Keratinocyte (primary cell): Measurements from ENCODE around the gene ERMAP. TPM values are rescaled to one million over a fixed set of nuclear protein-coding genes. Genes with fewer than 3 reads are reported as not detected.

ENCODE experiments used
- DNase-seq: peaks from one replicate; pipeline ENCODE4 v3.0.0-alpha.2; 2011; ENCODE audit warnings: low read depth, missing footprints, low spot score
- FAIRE-seq: peaks from 2 replicates; lab custom pipeline; 2011; peaks lifted over from hg19 to GRCh38; lab: Jason Lieb, UNC
- H2AFZ ChIP-seq: 2 replicates; pipeline ENCODE4 v1.6.0; 2012; ENCODE audit warnings: low read length, control low read depth, inconsistent platforms; ENCODE audit not compliant: control insufficient read depth
- H3K27ac ChIP-seq: 2 replicates; pipeline ENCODE4 v1.5.1; 2011; ENCODE audit warnings: low read length; ENCODE audit not compliant: control insufficient read depth, insufficient read depth
- H3K27me3 ChIP-seq: 3 replicates; pipeline ENCODE4 v1.6.0; 2011; ENCODE audit warnings: low read length; ENCODE audit not compliant: control insufficient read depth, insufficient read depth; ENCODE audit errors: extremely low read depth
- H3K36me3 ChIP-seq, 2 experiments: 2 replicates in 1 of 2; 3 replicates in 1 of 2; pipeline ENCODE4 v1.5.1; 2011; ENCODE audit warnings: low read length in 2 of 2, mild to moderate bottlenecking in 1 of 2; ENCODE audit not compliant: control insufficient read depth in 2 of 2, insufficient read depth in 2 of 2; ENCODE audit errors: extremely low read depth in 1 of 2
- H3K4me1 ChIP-seq: 3 replicates; pipeline ENCODE4 v1.5.1; 2011; ENCODE audit warnings: low read length; ENCODE audit not compliant: control insufficient read depth, insufficient read depth; ENCODE audit errors: extremely low read depth
- H3K4me2 ChIP-seq: 3 replicates; pipeline ENCODE4 v1.6.0; 2011; ENCODE audit warnings: low read depth, low read length; ENCODE audit not compliant: control insufficient read depth, insufficient read depth; ENCODE audit errors: extremely low read depth
- H3K4me3 ChIP-seq, 3 experiments: fragments of 200-600 bp in 1 of 3; sonication (generic) in 1 of 3; 2 replicates in 2 of 3; 3 replicates in 1 of 3; pipeline ENCODE4 v1.5.1; 2011 to 2016; ENCODE audit warnings: low read length in 3 of 3, mild to moderate bottlenecking in 3 of 3, control low read depth in 2 of 3, inconsistent platforms in 1 of 3, low read depth in 1 of 3, mixed read lengths in 1 of 3, mixed run types in 1 of 3, moderate library complexity in 1 of 3; ENCODE audit not compliant: control insufficient read depth in 2 of 3, insufficient read depth in 2 of 3; ENCODE audit errors: extremely low read depth in 1 of 3
- H3K79me2 ChIP-seq: 2 replicates; pipeline ENCODE4 v1.6.0; 2012; ENCODE audit warnings: low read length; ENCODE audit not compliant: control insufficient read depth, insufficient read depth
- H3K9ac ChIP-seq: 3 replicates; pipeline ENCODE4 v1.6.0; 2011; ENCODE audit warnings: low read length; ENCODE audit not compliant: control insufficient read depth, insufficient read depth; ENCODE audit errors: extremely low read depth
- H3K9me1 ChIP-seq: 3 replicates; pipeline ENCODE4 v1.6.0; 2011; ENCODE audit warnings: low read length; ENCODE audit not compliant: control insufficient read depth, insufficient read depth; ENCODE audit errors: extremely low read depth
- H3K9me3 ChIP-seq: 2 replicates; pipeline ENCODE4 v1.5.1; 2012; ENCODE audit warnings: low read depth, low read length; ENCODE audit not compliant: control insufficient read depth
- H4K20me1 ChIP-seq: 3 replicates; pipeline ENCODE4 v1.6.0; 2011; ENCODE audit warnings: low read length; ENCODE audit not compliant: control insufficient read depth, insufficient read depth; ENCODE audit errors: extremely low read depth
- CTCF ChIP-seq, 3 experiments: IDR thresholded peaks in 1 of 3; conservative IDR thresholded peaks in 1 of 3; optimal IDR thresholded peaks in 1 of 3; 2 replicates in 2 of 3; 3 replicates in 1 of 3; pipeline versions ENCODE3 to v1.5.1; 2011; ENCODE audit warnings: low read length in 3 of 3, mild to moderate bottlenecking in 3 of 3, moderate library complexity in 2 of 3, control low read depth in 1 of 3, inconsistent platforms in 1 of 3; ENCODE audit not compliant: insufficient read depth in 2 of 3; ENCODE audit errors: extremely low read depth in 1 of 3
- EZH2 ChIP-seq: IDR thresholded peaks from one replicate; pipeline ENCODE4 v1.6.1; 2012; ENCODE audit warnings: inconsistent platforms, mild to moderate bottlenecking, low read length, moderate library complexity
- dilution Hi-C: fragments of 300-500 bp; cut with MboI; formaldehyde crosslinking; loops from one replicate; pipeline ENCODE4 v1.7.0; 2020; ENCODE audit warnings: low sequenced_read_pairs; ENCODE audit not compliant: extremely low pct_ligation_motif_present
- polyA plus RNA-seq, 5 experiments: library from polyadenylated mRNA; depleted of rRNA in 3 of 5; stranded (reverse) in 3 of 5; stranded (forward) in 1 of 5; unstranded in 1 of 5; fragments of >200 nt; gene quantifications; 1 replicate in 1 of 5; 2 replicates in 3 of 5; 3 replicates in 1 of 5; pipeline versions ENCODE4 v1.2.1 to v1.2.3, GENCODE V29; 2011 to 2012; ENCODE audit warnings: missing spikeins in 2 of 5, low read depth in 1 of 5, low replicate concordance in 1 of 5

Gene ERMAP
- polyA plus RNA-seq, 1 donor (not counting 4 experiments of a cell fraction or from before 2014, with no cell fraction given): 5.6 TPM

- Histone ChIP-seq H3K79me2 (no peaks in the 10 kb centered on the region), H3K36me3 (peaks cover 14 to 42% of the 10 kb centered on the region in 2 experiments), H4K20me1 (no peaks in the 10 kb centered on the region), H3K9me1 (no peaks in the 10 kb centered on the region), H3K4me1 (peaks cover 4% of the 10 kb centered on the region), H3K27ac (no peak overlapping the region), H2AFZ (no peak overlapping the region), H3K27me3 (peaks cover under 1% of the 10 kb centered on the region), H3K4me3 (no peak overlapping the region), H3K4me2 (no peak overlapping the region), H3K9ac (no peak overlapping the region), H3K9me3 (no peaks in the 10 kb centered on the region)
- no peak for DNase-seq
- TF ChIP-seq EZH2 (no peak), CTCF (optimal IDR thresholded peaks at IDR 0.05 in 1 of 3, IDR thresholded peaks at IDR 0.05 in 1 of 3, conservative IDR thresholded peaks at IDR 0.05 in 1 of 3; ENCODE audit: extremely low read depth in 1 of 3, insufficient read depth in 2 of 3, low read length in 3 of 3) (no peak)
- dilution Hi-C loops: no loop called here
- FAIRE-seq: no peak
These were observed 37.2 kb upstream of the ERMAP start for GRCh38 chr1:42779725-42780124.

GRCh38 chr1:42780176-42780575, 36.7 kb upstream of the ERMAP start:
- no peaks in the 10 kb centered on the region for H4K20me1 ChIP-seq
- dilution Hi-C loops: no loop called here
- H3K4me3 ChIP-seq: no peak overlapping the region
- H3K36me3 ChIP-seq: peaks cover 10 to 40% of the 10 kb centered on the region in 2 experiments
- no peak for DNase-seq
- H3K9ac ChIP-seq: no peak overlapping the region
- H3K9me3 ChIP-seq: no peaks in the 10 kb centered on the region
- H3K4me2 ChIP-seq: no peak overlapping the region
- peaks cover 5% of the 10 kb centered on the region for H3K27me3 ChIP-seq
- TF ChIP-seq EZH2 (no peak), CTCF (optimal IDR thresholded peaks at IDR 0.05 in 1 of 3, IDR thresholded peaks at IDR 0.05 in 1 of 3, conservative IDR thresholded peaks at IDR 0.05 in 1 of 3; ENCODE audit: extremely low read depth in 1 of 3, insufficient read depth in 2 of 3, low read length in 3 of 3) (no peak)
- no peaks in the 10 kb centered on the region for H3K79me2 ChIP-seq
- FAIRE-seq: no peak
- H3K4me1 ChIP-seq: peaks cover 4% of the 10 kb centered on the region
- no peak overlapping the region for H2AFZ ChIP-seq
- H3K27ac ChIP-seq: no peak overlapping the region
- no peaks in the 10 kb centered on the region for H3K9me1 ChIP-seq
